Hypothalamus (tissue), 51 donors: ENCODE results near the gene GPR161.
A peak's percentile ranks its signal among the peaks of the same experiment; 100 is the strongest.

Experiments used
- DNase-seq, 51 donors: peaks; one replicate each; lab custom pipeline; 2025; lab: John Stamatoyannopoulos, UW

The GPR161 gene

DNA sequence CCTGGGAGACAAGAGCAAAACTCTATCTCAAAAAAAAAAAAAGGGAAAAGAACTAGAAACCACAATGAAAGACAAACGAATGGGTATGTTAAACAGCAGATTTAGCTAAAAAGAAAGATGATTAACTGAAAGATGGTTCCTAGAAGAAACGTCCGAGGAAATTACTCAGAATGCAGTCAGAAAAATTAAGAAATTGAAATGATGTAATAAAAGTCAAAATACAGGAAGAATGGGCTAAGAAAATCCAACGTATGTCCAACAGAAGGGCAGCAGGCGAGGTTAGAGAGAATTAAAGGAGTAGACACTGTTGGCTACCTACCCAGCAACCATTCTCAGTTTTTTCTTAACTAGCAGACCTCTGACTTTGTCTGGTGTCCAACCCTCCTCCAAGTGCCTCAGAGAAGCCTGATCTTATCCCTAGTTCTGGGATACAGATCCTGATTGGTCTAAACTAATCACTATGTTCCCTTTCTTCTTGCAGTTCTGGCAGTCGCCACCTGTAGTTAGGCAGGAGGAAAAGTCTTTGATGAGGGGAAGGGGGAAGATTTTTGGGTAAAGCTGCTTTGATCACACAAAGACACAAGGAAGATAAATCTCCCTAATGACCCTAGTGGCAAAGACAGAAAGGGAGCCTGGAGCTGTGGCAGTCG is 25.7 kb downstream of the GPR161 start:
- DNase-seq, result no peak

GRCh38 chr1:168106274-168106673 is 30.5 kb downstream of the GPR161 start:
- DNase-seq, result no peak

DNA sequence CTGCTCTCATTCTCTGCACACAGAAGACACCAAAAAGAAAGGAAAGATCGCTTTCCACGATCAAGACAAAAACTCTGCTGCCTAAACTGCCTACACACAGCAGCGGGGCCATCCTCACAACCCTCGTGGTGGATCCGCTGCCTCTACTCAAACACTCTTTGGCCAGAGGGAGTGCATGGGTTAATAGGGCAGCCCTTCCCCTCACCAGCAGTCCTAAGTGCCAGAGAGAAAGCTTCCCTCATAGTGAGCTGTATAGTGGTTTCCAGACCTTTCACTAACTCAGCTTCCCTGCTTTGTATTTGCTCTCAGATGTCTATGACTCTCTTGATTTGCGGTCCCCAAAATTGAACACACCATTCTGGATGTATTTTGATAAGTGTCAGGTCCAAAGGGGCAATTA is 30.9 kb downstream of the GPR161 start:
- DNase-seq, result no peak

- DNase-seq, result no peak
Observed at GRCh38 chr1:168104535-168104934, 32.2 kb downstream of the GPR161 start.

GRCh38 chr1:168102487-168102886 is 34.2 kb downstream of the GPR161 start:
- DNase-seq, result no peak

GRCh38 chr1:168101336-168101735 is 35.4 kb downstream of the GPR161 start:
- DNase-seq, result no peak

- no peak for DNase-seq
Observed at GRCh38 chr1:168100315-168101002, 36.3 kb downstream of the GPR161 start.

- no peak for DNase-seq
Observed at GRCh38 chr1:168099337-168099801, 37.4 kb downstream of the GPR161 start.

DNA sequence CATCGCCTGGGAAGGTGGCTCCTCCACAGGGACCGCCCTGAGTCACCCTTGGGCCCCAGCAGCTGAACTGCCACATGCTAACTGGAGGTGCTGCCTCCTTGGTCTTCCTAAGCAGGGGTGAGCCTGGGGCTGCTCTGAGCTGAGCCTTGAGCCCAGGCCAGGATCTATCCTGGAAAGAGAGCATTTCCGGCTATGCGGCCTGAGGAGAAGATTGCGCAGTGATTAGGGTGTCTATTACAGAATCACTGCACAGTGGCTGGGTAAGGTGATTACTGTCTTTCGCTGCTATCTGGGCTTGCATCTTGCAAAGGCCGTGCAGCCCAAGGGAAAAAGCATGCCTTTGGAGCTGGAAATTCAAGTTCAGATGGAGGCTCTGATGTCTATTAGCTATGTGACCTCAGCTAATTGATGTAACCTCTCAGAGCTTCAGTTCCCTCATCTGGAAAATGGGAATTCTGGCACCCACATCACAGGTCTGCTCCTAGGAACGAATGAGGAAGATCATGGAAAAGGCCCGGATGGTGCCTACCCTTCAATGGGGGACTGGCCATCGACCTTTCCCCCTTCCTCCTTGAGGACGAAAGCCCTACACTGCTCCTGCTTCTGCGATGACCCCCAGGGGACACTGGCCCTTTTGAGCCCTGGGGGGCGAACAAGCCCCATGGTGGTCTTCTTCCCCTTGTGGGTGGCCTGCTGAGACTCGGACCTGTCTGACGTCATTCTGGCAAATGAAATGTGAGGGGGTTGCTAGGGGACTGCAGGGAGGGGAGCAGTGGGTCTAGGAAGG is 38.0 kb downstream of the GPR161 start:
- DNase-seq, result no peak

DNA sequence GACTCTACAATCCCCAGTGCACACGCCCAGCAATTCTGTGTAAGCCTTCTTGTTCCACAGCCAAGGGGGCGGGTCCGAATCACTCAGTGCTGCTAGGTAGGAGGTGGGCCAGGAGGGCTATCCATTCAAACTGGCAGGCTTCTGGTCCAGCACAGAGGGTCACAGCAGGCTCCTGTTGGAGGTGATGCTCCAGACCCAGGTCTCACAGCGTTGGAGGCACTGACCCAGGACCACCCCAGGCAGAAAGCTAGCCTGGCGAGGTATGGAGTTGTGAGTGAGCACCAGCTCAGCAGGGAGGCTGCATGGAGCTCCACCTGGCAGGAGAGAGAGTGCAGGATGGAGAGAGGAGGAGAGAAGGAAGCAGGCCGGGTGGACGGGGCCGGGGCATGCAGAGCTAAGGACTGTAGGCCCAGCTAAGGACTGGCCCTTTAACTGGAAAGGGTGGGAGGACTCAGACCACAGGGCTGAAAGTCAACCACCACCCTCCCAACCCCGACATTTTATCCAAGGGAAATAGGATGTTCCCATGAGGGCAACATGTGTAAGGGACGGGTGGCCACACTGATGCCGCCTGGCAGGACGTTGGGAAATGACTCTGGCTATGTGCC is 38.7 kb downstream of the GPR161 start:
- no peak for DNase-seq

GRCh38 chr1:168096296-168097165 is 40.2 kb downstream of the GPR161 start:
- no peak for DNase-seq

DNA sequence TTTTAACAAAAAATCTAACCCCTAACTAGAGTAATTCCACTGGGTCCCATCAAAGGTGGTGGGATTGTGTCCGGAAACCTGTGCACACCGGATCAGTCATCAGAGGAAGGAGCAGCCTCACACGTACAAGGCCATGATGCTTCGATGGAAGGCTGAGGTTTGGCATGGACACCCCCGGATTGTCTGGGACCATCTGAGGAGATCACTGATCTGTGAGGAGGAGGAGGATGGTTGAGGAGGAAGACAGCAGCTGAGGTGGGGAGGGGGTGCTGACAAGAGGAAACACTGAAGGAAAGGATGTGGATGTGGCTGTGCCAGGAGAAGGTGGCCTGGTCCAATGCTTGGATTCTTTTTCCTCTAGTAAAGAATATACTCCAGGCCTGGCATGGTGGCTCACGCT is 41.3 kb downstream of the GPR161 start:
- no peak for DNase-seq

DNA sequence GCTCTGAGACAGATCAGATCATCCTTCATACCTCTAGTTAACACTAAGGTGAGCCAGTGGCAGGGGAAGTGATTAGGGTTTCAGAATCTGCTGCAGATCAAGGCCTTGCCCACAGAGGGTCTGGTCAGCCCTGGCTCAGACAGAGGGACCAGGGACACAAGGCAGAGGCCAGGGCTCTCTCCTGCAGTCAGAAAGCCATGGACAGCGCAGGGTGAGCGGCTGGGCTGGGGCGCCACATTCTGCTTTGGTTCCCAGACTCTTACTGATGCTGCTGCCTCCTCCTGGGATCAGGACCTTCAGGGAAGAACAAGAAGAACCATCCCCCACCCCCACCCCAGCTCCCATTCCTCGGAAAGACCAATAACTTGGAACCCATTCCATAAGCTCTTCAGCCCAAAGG is 43.1 kb downstream of the GPR161 start:
- DNase-seq, result no peak

GRCh38 chr1:168092566-168093355 is 44.0 kb downstream of the GPR161 start:
- peak in 1 of 51 donors; percentile 3 for DNase-seq

- DNase-seq, result peak in 2 of 51 donors; percentile 3 to 11
Observed at GRCh38 chr1:168091720-168092550, 44.8 kb downstream of the GPR161 start.

DNA sequence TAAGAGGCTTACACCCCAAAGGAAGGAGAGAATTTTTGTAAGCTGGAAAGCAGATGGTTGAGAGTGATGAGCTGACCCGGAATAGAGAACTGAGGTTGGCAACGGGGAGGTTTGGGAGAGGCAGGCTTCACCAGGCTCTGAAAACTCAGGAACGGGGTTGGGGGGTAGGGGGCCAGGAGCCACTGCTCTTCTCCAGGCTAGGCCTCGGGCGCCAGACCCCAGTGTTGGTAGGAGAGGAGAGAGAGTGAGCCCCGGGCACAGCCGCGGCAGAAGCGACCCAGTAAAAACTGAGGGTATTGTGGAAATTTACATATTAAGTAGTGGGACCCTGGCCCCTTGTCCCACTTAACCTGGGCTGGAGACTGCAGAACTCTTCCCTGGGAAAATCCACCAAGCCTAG is 45.7 kb downstream of the GPR161 start:
- DNase-seq, result no peak

- no peak for DNase-seq
Observed at GRCh38 chr1:168090395-168090794, 46.3 kb downstream of the GPR161 start.

DNA sequence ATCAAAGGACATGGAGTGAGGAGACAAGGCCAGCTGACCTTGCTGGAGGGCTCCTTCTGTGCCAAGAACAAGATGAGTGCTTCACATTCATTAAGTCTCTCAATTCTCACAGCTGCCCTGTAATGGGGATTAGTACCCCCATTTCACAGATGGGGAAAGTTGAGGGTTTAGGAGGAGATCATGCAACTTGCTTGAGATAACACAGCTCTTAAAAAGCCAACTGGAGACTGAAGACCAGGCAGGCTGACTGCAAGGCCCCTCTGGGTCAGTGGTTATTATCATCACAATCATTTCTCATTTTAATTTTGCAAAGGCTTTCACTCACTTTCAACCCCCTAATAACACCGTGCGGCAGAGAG is 46.8 kb downstream of the GPR161 start:
- no peak for DNase-seq
